H1 (cell line): Measurements from ENCODE around the gene P2RY8. TPM values are rescaled to one million over a fixed set of nuclear protein-coding genes. Genes with fewer than 3 reads are reported as not detected.

Experiments
- BACH1 ChIP-seq: IDR thresholded peaks from 2 replicates; pipeline ENCODE4 v1.6.1; 2012; ENCODE audit warnings: low read length, improper control_type of control experiment
- CBX8 ChIP-seq: fragments of 300-800, 300-1000 bp; sonication (generic); IDR thresholded peaks from 2 replicates; pipeline ENCODE4 v1.7.1; 2016; ENCODE audit warnings: low read depth, low read length, borderline replicate concordance
- HDAC6 ChIP-seq: IDR thresholded peaks from one replicate; pipeline ENCODE4 v1.7.1; 2012; ENCODE audit warnings: low read depth, mild to moderate bottlenecking, inconsistent platforms, low read length, moderate library complexity
- POU5F1 ChIP-seq: IDR thresholded peaks from 2 replicates; pipeline ENCODE4 v1.6.1; 2011; ENCODE audit warnings: low read depth, mild to moderate bottlenecking, low read length, moderate library complexity
- USF2 ChIP-seq: IDR thresholded peaks from 2 replicates; pipeline ENCODE4 v1.6.1; 2011; ENCODE audit warnings: low read length, improper control_type of control experiment
- polyA plus RNA-seq, 7 experiments: library from polyadenylated mRNA; depleted of rRNA in 3 of 7; stranded (reverse) in 5 of 7; unstranded in 2 of 7; fragments of >200 nt in 5 of 7; fragments of 200-250 nt in 2 of 7; gene quantifications; 1 replicate in 5 of 7; 2 replicates in 1 of 7; 4 replicates in 1 of 7; pipeline versions ENCODE4 v1.2.1 to v1.2.3, GENCODE V29; 2011 to 2013; ENCODE audit warnings: missing spikeins in 2 of 7, mixed read lengths in 2 of 7
- total RNA-seq: library from RNA; stranded (reverse); fragmentation: NEBNext Ultra II Directional; extraction: Animal tissue kit (Norgen Biotek cat#: 25700); gene quantifications from 2 replicates; pipeline ENCODE4 v1.2.1, GENCODE V29; 2021

Gene P2RY8
- total and polyA plus RNA-seq, 2 of the 8 experiments (the other 6 are each of a cell fraction or from before 2014, with no cell fraction given), result 0.09 to 0.15 TPM

- TF ChIP-seq CBX8 (no peak), HDAC6 (no peak), POU5F1 (no peak), BACH1 (no peak), USF2 (no peak)
Measured at GRCh38 chrX:1476682-1477081, 60.3 kb downstream of the P2RY8 start (continued).
